PC-3 (cell line): ENCODE results near the gene ADAM15. TPM values are rescaled to one million over a fixed set of nuclear protein-coding genes. Genes with fewer than 3 reads are reported as not detected.

ENCODE experiments used
- ATAC-seq: fragments of 200-7000 bp; cut with Tn5 transposase; 2 replicates; pipeline ENCODE4 v1.9.1; 2020; ENCODE audit warnings: mild to moderate bottlenecking, moderate library complexity
- BruUV-seq: library from RNA; stranded (reverse); fragments of 400-500 nt; replicated peaks from 2 replicates; lab custom pipeline; 2021; lab: Mats Ljungman, UMichigan
- CTCF ChIA-PET: fragments of 300-600 bp; sonication (Branson Sonifier 250); formaldehyde crosslinking; loops from one replicate; lab custom pipeline; 2022; ENCODE audit warnings: antibody characterized with exemption; lab: Charles Lee
- POLR2A ChIA-PET: fragments of 300-600 bp; sonication (Branson Sonifier 250); formaldehyde crosslinking; loops from one replicate; lab custom pipeline; 2022; ENCODE audit warnings: antibody characterized with exemption; ENCODE audit not compliant: unreplicated experiment; lab: Charles Lee
- DNase-seq: peaks from one replicate; pipeline ENCODE4 v3.0.0-alpha.2; 2015
- H2AFZ ChIP-seq: fragments of 300-600 bp; sonication (generic); 2 replicates; pipeline ENCODE4 v1.6.0; 2016; ENCODE audit warnings: antibody characterized with exemption, low read length
- H3F3A ChIP-seq: fragments of 300-600 bp; sonication (generic); one replicate; pipeline ENCODE4 v1.6.0; 2017; ENCODE audit warnings: antibody characterized with exemption, low read length, control low read depth, mild to moderate bottlenecking; ENCODE audit not compliant: unreplicated experiment
- H3K27ac ChIP-seq: fragments of 300-600 bp; sonication (generic); 2 replicates; pipeline ENCODE4 v1.5.1; 2016; ENCODE audit warnings: mild to moderate bottlenecking, low read length
- H3K27me3 ChIP-seq: fragments of 300-600 bp; sonication (generic); 2 replicates; pipeline ENCODE4 v1.6.1; 2016; ENCODE audit warnings: low read length, mixed read lengths
- H3K36me3 ChIP-seq: fragments of 300-600 bp; sonication (generic); 2 replicates; pipeline ENCODE4 v1.6.1; 2016; ENCODE audit warnings: low read depth, mixed run types, low read length, mixed read lengths
- H3K4me1 ChIP-seq: fragments of 300-600 bp; sonication (generic); 2 replicates; pipeline ENCODE4 v1.5.1; 2016; ENCODE audit warnings: low read length; ENCODE audit not compliant: insufficient read depth
- H3K4me2 ChIP-seq: fragments of 300-600 bp; sonication (generic); 2 replicates; pipeline ENCODE4 v1.6.0; 2016; ENCODE audit warnings: low read length
- H3K4me3 ChIP-seq: fragments of 300-600 bp; sonication (generic); 2 replicates; pipeline ENCODE4 v1.5.1; 2016; ENCODE audit warnings: mild to moderate bottlenecking, low read length, mixed read lengths
- H3K79me2 ChIP-seq: fragments of 300-600 bp; sonication (generic); 2 replicates; pipeline ENCODE4 v1.6.1; 2017; ENCODE audit warnings: low read length, mixed read lengths
- H3K9ac ChIP-seq: fragments of 300-600 bp; sonication (generic); 2 replicates; pipeline ENCODE4 v1.6.0; 2016; ENCODE audit warnings: mild to moderate bottlenecking, low read length
- H3K9me2 ChIP-seq: fragments of 300-600 bp; sonication (generic); replicated peaks from 2 replicates; pipeline ENCODE4 v1.6.1; 2016; ENCODE audit warnings: mixed run types, low read length, mixed read lengths
- H3K9me3 ChIP-seq: fragments of 300-600 bp; sonication (generic); 2 replicates; pipeline ENCODE4 v1.6.1; 2016; ENCODE audit warnings: low read length, mixed read lengths
- H4K20me1 ChIP-seq: fragments of 300-600 bp; sonication (generic); 2 replicates; pipeline ENCODE4 v1.6.1; 2016; ENCODE audit warnings: low read length, mixed read lengths
- CTCF ChIP-seq: fragments of 300-600 bp; sonication (generic); conservative IDR thresholded peaks from 2 replicates; pipeline ENCODE4 v1.5.1; 2017; ENCODE audit warnings: antibody characterized with exemption, low read depth, mild to moderate bottlenecking, low read length
- EZH2 ChIP-seq: fragments of 300-600 bp; sonication (generic); IDR thresholded peaks from one replicate; pipeline ENCODE4 v1.6.1; 2017; ENCODE audit warnings: antibody characterized with exemption, mild to moderate bottlenecking, low read length; ENCODE audit not compliant: unreplicated experiment
- EZH2phosphoT487 ChIP-seq: fragments of 300-600 bp; sonication (generic); IDR thresholded peaks from 2 replicates; pipeline ENCODE4 v1.6.1; 2018; ENCODE audit warnings: mild to moderate bottlenecking, antibody characterized with exemption, low read length, borderline replicate concordance
- intact Hi-C: fragments of 100-400 bp; cut with micrococcal nuclease; formaldehyde crosslinking; loops from 2 replicates; pipeline ENCODE4 v1.9.0; 2023
- total RNA-seq: library from RNA; depleted of rRNA; stranded (reverse); fragments of >200 nt; gene quantifications from 2 replicates; pipeline ENCODE4 v1.2.3, GENCODE V29; 2014

ADAM15 gene
- total RNA-seq, 1 experiment from 2014 or later = 334 TPM

- no peak overlapping the region for H3K4me2 ChIP-seq
- ChIA-PET CTCF (no interaction called here), POLR2A (interaction anchor here (0.6 to 0.7 kb wide), 2 partner anchors 120 to 124 kb away, joined by 3 read pairs; no protein-coding TSS in a partner anchor)
- H2AFZ ChIP-seq = no peak overlapping the region
- ATAC-seq (no peak), DNase-seq (no peak)
- intact Hi-C loops = loop anchor here (5.0 kb wide), 1 partner anchor 37 kb away; the partner anchor contains the start of gene ADAM15
- no peaks in the 10 kb centered on the region for H3F3A ChIP-seq
- H3K27me3 ChIP-seq = no peaks in the 10 kb centered on the region
- H3K4me3 ChIP-seq = no peak overlapping the region
- peaks cover 34% of the 10 kb centered on the region for H3K36me3 ChIP-seq
- H3K27ac ChIP-seq = no peak overlapping the region
- BruUV-seq = no TSS peak
- H3K4me1 ChIP-seq = peaks cover 21% of the 10 kb centered on the region
- H3K9me2 ChIP-seq = no peaks in the 10 kb centered on the region
- H4K20me1 ChIP-seq = no peaks in the 10 kb centered on the region
- H3K79me2 ChIP-seq = peaks cover 33% of the 10 kb centered on the region
- H3K9ac ChIP-seq = no peak overlapping the region
- H3K9me3 ChIP-seq = no peaks in the 10 kb centered on the region
- TF ChIP-seq EZH2 = no peak
- TF ChIP-seq CTCF = no peak
- no peak for TF ChIP-seq EZH2phosphoT487
Observed at GRCh38 chr1:155014709-155015508, 36.2 kb upstream of the ADAM15 start.

GRCh38 chr1:155015527-155016230 lies 35.4 kb upstream of the ADAM15 start:
- Histone ChIP-seq H4K20me1 (no peaks in the 10 kb centered on the region), H2AFZ (no peak overlapping the region), H3K36me3 (peaks cover 30% of the 10 kb centered on the region), H3K9ac (no peak overlapping the region), H3F3A (no peaks in the 10 kb centered on the region), H3K4me3 (no peak overlapping the region), H3K79me2 (peaks cover 25% of the 10 kb centered on the region), H3K9me3 (no peaks in the 10 kb centered on the region), H3K9me2 (no peaks in the 10 kb centered on the region), H3K4me2 (no peak overlapping the region), H3K27me3 (no peaks in the 10 kb centered on the region), H3K4me1 (peaks cover 21% of the 10 kb centered on the region), H3K27ac (no peak overlapping the region)
- TF ChIP-seq EZH2 (no peak), EZH2phosphoT487 (no peak), CTCF (no peak)
- no TSS peak for BruUV-seq
- DNase-seq (no peak), ATAC-seq (no peak)
- intact Hi-C loops = loop anchor here (2.0 to 5.0 kb wide), 2 partner anchors 37 to 55 kb away; partner anchors contain the start of genes ADAM15 and PYGO2
- ChIA-PET CTCF (no interaction called here), POLR2A (interaction anchor here (0.5 to 0.7 kb wide), 3 partner anchors 119 to 1423 kb away, joined by 3 read pairs; no protein-coding TSS in a partner anchor)
